ENCODE results near the gene CABP1.
A peak's percentile ranks its signal among the peaks of the same experiment; 100 is the strongest.

The CABP1 gene

GRCh38 chr12:120685522-120685921, 45.1 kb downstream of the CABP1 start:
- H3K4me3 ChIP-seq (ENCODE audit: low read depth, low read length), result peak overlapping the region; percentile 94
- TF ChIP-seq CTCF (IDR thresholded peaks at IDR 0.05; ENCODE audit: control insufficient read depth, extremely low read depth, insufficient read depth), result no peak

GRCh38 chr12:120686151-120686689, 45.8 kb downstream of the CABP1 start:
- TF ChIP-seq CTCF (IDR thresholded peaks at IDR 0.05; ENCODE audit: control insufficient read depth, extremely low read depth, insufficient read depth), result no peak
- peak; percentile 94 for DNase-seq (ENCODE audit: low read depth)
- H3K4me3 ChIP-seq (ENCODE audit: low read depth, low read length), result peak overlapping the region; percentile 94

More at GRCh38 chr12:120685522-120685921, 45.1 kb downstream of the CABP1 start:
- DNase-seq (ENCODE audit: low read depth), result no peak

- 0 out of 2 replicates have a peak, but pooled peaks have one; percentile 13 for TF ChIP-seq CTCF (IDR thresholded peaks at IDR 0.05; ENCODE audit: control insufficient read depth, extremely low read depth, insufficient read depth)
- H3K4me3 ChIP-seq (ENCODE audit: low read depth, low read length), result peak within 1 kb of the TSS; percentile 94
- DNase-seq (ENCODE audit: low read depth), result peak; percentile 93
These were observed 46.5 kb downstream of the CABP1 start, which contains the start of gene MLEC for GRCh38 chr12:120686690-120687577. MLEC (plus strand) TSS chr12:120687149; CDS start chr12:120687297, 148 bp downstream.

GRCh38 chr12:120687578-120688289, 47.3 kb downstream of the CABP1 start:
- DNase-seq (ENCODE audit: low read depth), result no peak
- TF ChIP-seq CTCF (IDR thresholded peaks at IDR 0.05; ENCODE audit: control insufficient read depth, extremely low read depth, insufficient read depth), result no peak
- H3K4me3 ChIP-seq (ENCODE audit: low read depth, low read length), result peak overlapping the region; percentile 94

- TF ChIP-seq CTCF (IDR thresholded peaks at IDR 0.05; ENCODE audit: control insufficient read depth, extremely low read depth, insufficient read depth), result no peak
- H3K4me3 ChIP-seq (ENCODE audit: low read depth, low read length), result peak overlapping the region; percentile 94
- DNase-seq (ENCODE audit: low read depth), result no peak
These were observed 48.2 kb downstream of the CABP1 start for GRCh38 chr12:120688527-120689071.

- TF ChIP-seq CTCF (IDR thresholded peaks at IDR 0.05; ENCODE audit: control insufficient read depth, extremely low read depth, insufficient read depth), result no peak
- DNase-seq (ENCODE audit: low read depth), result no peak
- peak overlapping the region; percentile 94 for H3K4me3 ChIP-seq (ENCODE audit: low read depth, low read length)
These were observed 49.1 kb downstream of the CABP1 start for GRCh38 chr12:120689397-120690082.

Measured in LNCaP clone FGC (cell line).